PC-3 (cell line): ENCODE measurements around the gene RER1. TPM values are rescaled to one million over a fixed set of nuclear protein-coding genes. Genes with fewer than 3 reads are reported as not detected.

Source experiments
- ATAC-seq: fragments of 200-7000 bp; cut with Tn5 transposase; 2 replicates; pipeline ENCODE4 v1.9.1; 2020; ENCODE audit warnings: mild to moderate bottlenecking, moderate library complexity
- BruUV-seq: library from RNA; stranded (reverse); fragments of 400-500 nt; replicated peaks from 2 replicates; lab custom pipeline; 2021; lab: Mats Ljungman, UMichigan
- CTCF ChIA-PET: fragments of 300-600 bp; sonication (Branson Sonifier 250); formaldehyde crosslinking; loops from one replicate; lab custom pipeline; 2022; ENCODE audit warnings: antibody characterized with exemption; lab: Charles Lee
- POLR2A ChIA-PET: fragments of 300-600 bp; sonication (Branson Sonifier 250); formaldehyde crosslinking; loops from one replicate; lab custom pipeline; 2022; ENCODE audit warnings: antibody characterized with exemption; ENCODE audit not compliant: unreplicated experiment; lab: Charles Lee
- DNase-seq: peaks from one replicate; pipeline ENCODE4 v3.0.0-alpha.2; 2015
- H2AFZ ChIP-seq: fragments of 300-600 bp; sonication (generic); 2 replicates; pipeline ENCODE4 v1.6.0; 2016; ENCODE audit warnings: antibody characterized with exemption, low read length
- H3F3A ChIP-seq: fragments of 300-600 bp; sonication (generic); one replicate; pipeline ENCODE4 v1.6.0; 2017; ENCODE audit warnings: antibody characterized with exemption, low read length, control low read depth, mild to moderate bottlenecking; ENCODE audit not compliant: unreplicated experiment
- H3K27ac ChIP-seq: fragments of 300-600 bp; sonication (generic); 2 replicates; pipeline ENCODE4 v1.5.1; 2016; ENCODE audit warnings: mild to moderate bottlenecking, low read length
- H3K27me3 ChIP-seq: fragments of 300-600 bp; sonication (generic); 2 replicates; pipeline ENCODE4 v1.6.1; 2016; ENCODE audit warnings: low read length, mixed read lengths
- H3K36me3 ChIP-seq: fragments of 300-600 bp; sonication (generic); 2 replicates; pipeline ENCODE4 v1.6.1; 2016; ENCODE audit warnings: low read depth, mixed run types, low read length, mixed read lengths
- H3K4me1 ChIP-seq: fragments of 300-600 bp; sonication (generic); 2 replicates; pipeline ENCODE4 v1.5.1; 2016; ENCODE audit warnings: low read length; ENCODE audit not compliant: insufficient read depth
- H3K4me2 ChIP-seq: fragments of 300-600 bp; sonication (generic); 2 replicates; pipeline ENCODE4 v1.6.0; 2016; ENCODE audit warnings: low read length
- H3K4me3 ChIP-seq: fragments of 300-600 bp; sonication (generic); 2 replicates; pipeline ENCODE4 v1.5.1; 2016; ENCODE audit warnings: mild to moderate bottlenecking, low read length, mixed read lengths
- H3K79me2 ChIP-seq: fragments of 300-600 bp; sonication (generic); 2 replicates; pipeline ENCODE4 v1.6.1; 2017; ENCODE audit warnings: low read length, mixed read lengths
- H3K9ac ChIP-seq: fragments of 300-600 bp; sonication (generic); 2 replicates; pipeline ENCODE4 v1.6.0; 2016; ENCODE audit warnings: mild to moderate bottlenecking, low read length
- H3K9me2 ChIP-seq: fragments of 300-600 bp; sonication (generic); replicated peaks from 2 replicates; pipeline ENCODE4 v1.6.1; 2016; ENCODE audit warnings: mixed run types, low read length, mixed read lengths
- H3K9me3 ChIP-seq: fragments of 300-600 bp; sonication (generic); 2 replicates; pipeline ENCODE4 v1.6.1; 2016; ENCODE audit warnings: low read length, mixed read lengths
- H4K20me1 ChIP-seq: fragments of 300-600 bp; sonication (generic); 2 replicates; pipeline ENCODE4 v1.6.1; 2016; ENCODE audit warnings: low read length, mixed read lengths
- EZH2 ChIP-seq: fragments of 300-600 bp; sonication (generic); IDR thresholded peaks from one replicate; pipeline ENCODE4 v1.6.1; 2017; ENCODE audit warnings: antibody characterized with exemption, mild to moderate bottlenecking, low read length; ENCODE audit not compliant: unreplicated experiment
- EZH2phosphoT487 ChIP-seq: fragments of 300-600 bp; sonication (generic); IDR thresholded peaks from 2 replicates; pipeline ENCODE4 v1.6.1; 2018; ENCODE audit warnings: mild to moderate bottlenecking, antibody characterized with exemption, low read length, borderline replicate concordance
- intact Hi-C: fragments of 100-400 bp; cut with micrococcal nuclease; formaldehyde crosslinking; loops from 2 replicates; pipeline ENCODE4 v1.9.0; 2023
- total RNA-seq: library from RNA; depleted of rRNA; stranded (reverse); fragments of >200 nt; gene quantifications from 2 replicates; pipeline ENCODE4 v1.2.3, GENCODE V29; 2014
- TF ChIP-seq, protein P1 (sequence below): fragments of 300-600 bp; sonication (generic); conservative IDR thresholded peaks from 2 replicates; pipeline ENCODE4 v1.5.1; 2017; ENCODE audit warnings: antibody characterized with exemption, low read depth, mild to moderate bottlenecking, low read length

The RER1 gene
- total RNA-seq, 1 experiment from 2014 or later = 160 TPM

DNA sequence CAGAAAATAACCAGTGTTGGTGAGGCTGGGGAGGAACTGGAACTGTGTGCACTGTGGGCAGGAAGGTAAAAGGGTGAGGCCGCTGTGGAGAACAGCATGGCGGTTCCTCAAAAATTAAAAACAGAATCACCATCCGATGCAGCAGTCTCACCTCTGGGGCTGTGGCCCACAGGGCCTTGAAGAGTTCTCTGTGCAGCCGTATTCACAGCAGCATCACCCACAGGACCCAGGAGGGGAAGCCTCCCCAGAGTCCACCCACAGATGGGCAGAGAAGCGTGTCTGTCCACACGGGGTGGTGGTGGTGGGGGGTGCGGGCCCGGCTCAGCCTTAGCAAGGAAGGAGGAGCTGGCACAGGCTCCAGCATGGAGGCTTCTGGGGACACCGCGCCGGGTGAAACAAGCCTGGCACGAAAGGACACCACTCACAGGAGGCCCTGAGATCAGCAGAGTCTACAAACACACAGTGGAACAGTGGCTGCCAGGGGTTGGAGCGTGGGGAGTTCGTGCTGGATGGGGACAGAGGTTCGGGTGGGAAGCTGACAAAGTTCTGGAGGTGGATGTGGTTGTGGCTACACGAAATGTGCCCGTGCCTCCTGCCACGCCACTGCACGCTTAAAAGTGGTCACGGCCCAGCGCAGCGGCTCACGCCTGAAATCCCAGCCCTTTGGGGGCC, 11.8 kb upstream of the RER1 start:
- Histone ChIP-seq H3F3A (no peaks in the 10 kb centered on the region), H3K4me2 (no peak overlapping the region), H3K4me1 (no peaks in the 10 kb centered on the region), H3K9me2 (no peaks in the 10 kb centered on the region), H3K9me3 (no peaks in the 10 kb centered on the region), H2AFZ (no peak overlapping the region), H4K20me1 (no peaks in the 10 kb centered on the region), H3K4me3 (no peak overlapping the region), H3K27ac (no peak overlapping the region), H3K79me2 (no peaks in the 10 kb centered on the region), H3K9ac (no peak overlapping the region), H3K27me3 (no peaks in the 10 kb centered on the region), H3K36me3 (no peaks in the 10 kb centered on the region)
- intact Hi-C loops = loop anchor here (5.0 kb wide), 2 partner anchors 68 to 168 kb away; no protein-coding TSS in a partner anchor
- DNase-seq (no peak), ATAC-seq (no peak)
- BruUV-seq = no TSS peak
- no peak for TF ChIP-seq EZH2
- TF ChIP-seq, protein P1, sequence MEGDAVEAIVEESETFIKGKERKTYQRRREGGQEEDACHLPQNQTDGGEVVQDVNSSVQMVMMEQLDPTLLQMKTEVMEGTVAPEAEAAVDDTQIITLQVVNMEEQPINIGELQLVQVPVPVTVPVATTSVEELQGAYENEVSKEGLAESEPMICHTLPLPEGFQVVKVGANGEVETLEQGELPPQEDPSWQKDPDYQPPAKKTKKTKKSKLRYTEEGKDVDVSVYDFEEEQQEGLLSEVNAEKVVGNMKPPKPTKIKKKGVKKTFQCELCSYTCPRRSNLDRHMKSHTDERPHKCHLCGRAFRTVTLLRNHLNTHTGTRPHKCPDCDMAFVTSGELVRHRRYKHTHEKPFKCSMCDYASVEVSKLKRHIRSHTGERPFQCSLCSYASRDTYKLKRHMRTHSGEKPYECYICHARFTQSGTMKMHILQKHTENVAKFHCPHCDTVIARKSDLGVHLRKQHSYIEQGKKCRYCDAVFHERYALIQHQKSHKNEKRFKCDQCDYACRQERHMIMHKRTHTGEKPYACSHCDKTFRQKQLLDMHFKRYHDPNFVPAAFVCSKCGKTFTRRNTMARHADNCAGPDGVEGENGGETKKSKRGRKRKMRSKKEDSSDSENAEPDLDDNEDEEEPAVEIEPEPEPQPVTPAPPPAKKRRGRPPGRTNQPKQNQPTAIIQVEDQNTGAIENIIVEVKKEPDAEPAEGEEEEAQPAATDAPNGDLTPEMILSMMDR = no peak
- TF ChIP-seq EZH2phosphoT487 = no peak
- ChIA-PET POLR2A (no interaction called here), CTCF (interaction anchor here (0.6 kb wide), 1 partner anchor 185 kb away, joined by 3 read pairs; the partner anchor contains the start of gene FAAP20)

DNA sequence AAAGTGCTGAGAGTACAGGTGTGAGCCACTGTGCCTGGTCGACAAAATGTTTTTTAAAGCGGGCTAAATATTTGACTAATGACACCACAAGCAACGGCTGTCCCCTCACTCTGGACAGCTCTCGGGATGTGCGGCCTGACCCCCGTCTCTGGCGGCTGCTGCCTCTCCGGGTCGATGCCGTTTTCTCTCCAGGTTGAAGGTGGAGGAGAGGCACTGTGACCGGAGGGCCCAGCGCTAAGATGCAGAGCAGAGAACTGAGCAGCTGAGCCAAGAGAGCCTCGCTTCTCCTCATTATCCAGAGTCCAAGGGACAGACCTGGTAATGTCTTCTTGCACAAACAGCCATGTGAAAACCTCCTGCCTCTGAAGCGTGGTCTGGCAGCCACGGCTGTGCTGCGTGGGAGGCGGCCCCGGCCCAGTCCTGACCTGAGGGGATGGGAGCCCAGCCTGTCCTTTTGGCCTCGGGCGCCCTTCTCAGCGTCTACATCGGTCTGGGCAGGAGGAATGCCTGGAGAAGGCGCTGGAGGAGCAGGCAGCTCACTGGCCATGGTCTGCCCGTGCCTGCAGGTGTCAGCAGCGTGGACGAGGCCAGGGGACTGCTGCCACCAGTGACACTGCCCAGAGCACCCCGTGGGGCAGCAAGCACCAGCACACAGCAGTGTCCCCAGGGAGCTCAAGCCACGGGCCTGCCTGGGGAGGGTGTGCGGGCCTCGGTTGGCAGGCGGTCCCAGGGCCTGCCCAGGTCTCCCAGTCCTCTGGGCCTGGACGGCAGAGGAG, 10.6 kb upstream of the RER1 start:
- H3K4me1 ChIP-seq = no peaks in the 10 kb centered on the region
- H3K9ac ChIP-seq = no peak overlapping the region
- POLR2A ChIA-PET = no interaction called here
- no peak overlapping the region for H3K4me3 ChIP-seq
- H3K79me2 ChIP-seq = no peaks in the 10 kb centered on the region
- no peak for ATAC-seq
- no TSS peak for BruUV-seq
- no peaks in the 10 kb centered on the region for H3K9me3 ChIP-seq
- no peaks in the 10 kb centered on the region for H4K20me1 ChIP-seq
- H3K9me2 ChIP-seq = no peaks in the 10 kb centered on the region
- no peaks in the 10 kb centered on the region for H3K36me3 ChIP-seq
- DNase-seq = no peak
- intact Hi-C loops = loop anchor here (1.0 to 5.0 kb wide), 3 partner anchors 69 to 186 kb away; no protein-coding TSS in a partner anchor
- no peak overlapping the region for H2AFZ ChIP-seq
- H3K27ac ChIP-seq = no peak overlapping the region
- H3F3A ChIP-seq = no peaks in the 10 kb centered on the region
- CTCF ChIA-PET = interaction anchor here (0.5 to 1.9 kb wide), 11 partner anchors 10 to 191 kb away, joined by 3 to 62 read pairs (median 5); partner anchors contain the start of genes FAAP20, MORN1 and RER1
- TF ChIP-seq EZH2phosphoT487 (no peak), EZH2 (no peak)
- TF ChIP-seq, protein P1 = no peak
- H3K27me3 ChIP-seq = no peaks in the 10 kb centered on the region
- no peak overlapping the region for H3K4me2 ChIP-seq
